Smooth muscle cell of bladder (primary cell): ENCODE data around the gene C1QTNF7. TPM values are rescaled to one million over a fixed set of nuclear protein-coding genes. Genes with fewer than 3 reads are reported as not detected.

ENCODE experiments used
- total RNA-seq: library from RNA; depleted of rRNA; stranded (reverse); fragments of >200 nt; gene quantifications from 2 replicates; pipeline ENCODE4 v1.2.3, GENCODE V29; 2014

Gene C1QTNF7, protein sequence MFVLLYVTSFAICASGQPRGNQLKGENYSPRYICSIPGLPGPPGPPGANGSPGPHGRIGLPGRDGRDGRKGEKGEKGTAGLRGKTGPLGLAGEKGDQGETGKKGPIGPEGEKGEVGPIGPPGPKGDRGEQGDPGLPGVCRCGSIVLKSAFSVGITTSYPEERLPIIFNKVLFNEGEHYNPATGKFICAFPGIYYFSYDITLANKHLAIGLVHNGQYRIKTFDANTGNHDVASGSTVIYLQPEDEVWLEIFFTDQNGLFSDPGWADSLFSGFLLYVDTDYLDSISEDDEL
- 0.43 and 1.0 TPM in 2 replicates for total RNA-seq

DNA sequence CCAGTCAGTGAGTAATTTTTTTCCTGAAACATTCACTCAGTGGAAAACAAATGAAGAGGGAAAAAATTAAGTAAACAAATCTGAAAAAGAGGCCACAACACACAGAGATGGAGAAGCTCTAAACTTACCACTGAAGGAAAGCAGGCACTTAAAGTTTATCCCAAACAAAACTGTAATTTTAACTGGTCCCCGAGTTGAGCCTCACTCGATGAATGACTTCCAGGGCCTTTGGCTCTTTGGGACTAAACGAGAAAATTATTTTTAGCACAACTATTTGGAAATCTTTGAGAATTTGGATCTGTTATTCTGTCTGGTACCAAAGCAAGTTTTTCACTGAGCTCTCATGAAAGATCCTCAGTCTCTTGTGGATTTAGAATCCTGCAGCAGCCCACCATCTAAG, at the start of gene C1QTNF7:
Gene C1QTNF7, plus strand, starts transcription at position 333 of the 400 bp plus-strand sequence. CDS start 7,711 bp downstream, outside the sequence.

DNA sequence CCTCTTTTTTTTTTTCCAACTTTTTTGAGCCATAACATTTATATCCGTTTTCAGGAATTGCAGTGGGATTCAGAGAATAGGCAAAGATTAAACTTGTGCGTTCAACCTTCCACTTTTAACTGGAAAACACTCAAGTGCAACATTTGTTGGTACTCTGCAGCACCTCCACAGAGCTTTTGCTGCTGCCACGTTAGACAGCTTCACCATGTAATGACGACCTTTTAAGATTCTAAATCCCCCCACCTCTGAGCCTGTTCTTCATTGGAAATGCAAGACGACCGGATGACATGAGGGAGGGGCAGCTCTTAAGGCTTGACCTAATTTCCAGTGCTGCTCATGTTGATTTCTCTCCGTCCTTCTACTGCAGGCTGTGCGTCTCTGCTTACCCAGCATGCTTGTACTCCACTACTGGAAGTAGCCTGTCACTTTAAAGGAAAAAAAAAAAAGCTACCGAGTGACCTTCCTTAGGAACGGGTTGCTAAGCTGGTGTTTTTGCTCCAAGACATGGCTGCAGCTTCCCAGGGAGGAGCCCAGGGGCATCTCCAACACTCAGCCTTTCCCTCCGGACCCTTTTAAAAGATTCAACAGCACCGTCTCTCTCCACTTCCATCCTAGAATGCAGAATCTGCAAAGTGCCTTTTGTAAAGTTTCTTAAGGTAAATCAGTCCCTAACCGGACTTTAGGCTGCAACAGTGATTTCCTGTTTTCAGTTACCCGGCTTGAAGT, 41.7 kb downstream of the C1QTNF7 start, which contains the start of gene CC2D2A:
Gene CC2D2A, plus strand, starts transcription at position 481 of the 726 bp plus-strand sequence. CDS start 6,051 bp downstream, outside the sequence.

Other genes starting within 250 kb of the C1QTNF7 start
- 20.6 and 23.2 TPM in 2 replicates for gene CC2D2A, start 41.8 kb downstream of the C1QTNF7 start, total RNA-seq
- 105 and 108 TPM in 2 replicates for gene FBXL5, start 227.3 kb downstream of the C1QTNF7 start, total RNA-seq